AG04450 (cell line): Measurements from ENCODE around the gene TRIM10. TPM values are rescaled to one million over a fixed set of nuclear protein-coding genes. Genes with fewer than 3 reads are reported as not detected.

Source experiments
- CTCF ChIA-PET: fragments of 300-600, 350-600 bp; formaldehyde crosslinking; extraction: SDS; loops from one replicate; lab custom pipeline; 2022; ENCODE audit warnings: antibody characterized with exemption, inconsistent platforms; lab: Charles Lee
- POLR2A ChIA-PET: fragments of 350-600 bp; formaldehyde crosslinking; extraction: SDS; loops from one replicate; lab custom pipeline; 2021; ENCODE audit warnings: antibody characterized with exemption, inconsistent platforms; lab: Yijun Ruan, JAX
- DNase-seq: peaks from one replicate; pipeline ENCODE4 v3.0.0-alpha.2; 2011; ENCODE audit warnings: low read depth, low spot score
- H3K27ac ChIP-seq: one replicate; pipeline ENCODE4 v1.5.1; 2012; ENCODE audit warnings: low read depth, low read length, control low read depth
- H3K27me3 ChIP-seq: one replicate; pipeline ENCODE4 v1.6.0; 2012; ENCODE audit warnings: low read length; ENCODE audit not compliant: control insufficient read depth, insufficient read depth
- H3K4me3 ChIP-seq: 2 replicates; pipeline ENCODE4 v1.5.1; 2011; ENCODE audit warnings: mild to moderate bottlenecking, low read depth, low read length, control low read depth
- H3K9me3 ChIP-seq: 2 replicates; pipeline ENCODE4 v1.5.1; 2012; ENCODE audit warnings: low read length; ENCODE audit not compliant: control insufficient read depth, insufficient read depth
- CTCF ChIP-seq: IDR thresholded peaks from 2 replicates; pipeline ENCODE4 v1.5.1; 2011; ENCODE audit warnings: low read depth, low read length, control low read depth, inconsistent platforms
- polyA plus RNA-seq: library from polyadenylated mRNA; depleted of rRNA; stranded (reverse); fragments of >200 nt; gene quantifications from 2 replicates; pipeline ENCODE4 v1.2.3, GENCODE V29; 2011

TRIM10 gene
- polyA plus RNA-seq, 1 experiment: not detected

- no peak for DNase-seq
- Histone ChIP-seq H3K27ac (no peak overlapping the region), H3K4me3 (no peak overlapping the region), H3K9me3 (no peaks in the 10 kb centered on the region; the same call in 1 of the 2 replicates), H3K27me3 (peaks cover 9% of the 10 kb centered on the region)
- CTCF ChIA-PET: interaction anchor here (0.8 to 1.0 kb wide), 2 partner anchors 21 to 50 kb away, joined by 3 to 4 read pairs; no protein-coding TSS in a partner anchor
- no peak for TF ChIP-seq CTCF
- POLR2A ChIA-PET: no interaction called here
These were observed 9.4 kb downstream of the TRIM10 start for GRCh38 chr6:30151580-30151979.

DNA sequence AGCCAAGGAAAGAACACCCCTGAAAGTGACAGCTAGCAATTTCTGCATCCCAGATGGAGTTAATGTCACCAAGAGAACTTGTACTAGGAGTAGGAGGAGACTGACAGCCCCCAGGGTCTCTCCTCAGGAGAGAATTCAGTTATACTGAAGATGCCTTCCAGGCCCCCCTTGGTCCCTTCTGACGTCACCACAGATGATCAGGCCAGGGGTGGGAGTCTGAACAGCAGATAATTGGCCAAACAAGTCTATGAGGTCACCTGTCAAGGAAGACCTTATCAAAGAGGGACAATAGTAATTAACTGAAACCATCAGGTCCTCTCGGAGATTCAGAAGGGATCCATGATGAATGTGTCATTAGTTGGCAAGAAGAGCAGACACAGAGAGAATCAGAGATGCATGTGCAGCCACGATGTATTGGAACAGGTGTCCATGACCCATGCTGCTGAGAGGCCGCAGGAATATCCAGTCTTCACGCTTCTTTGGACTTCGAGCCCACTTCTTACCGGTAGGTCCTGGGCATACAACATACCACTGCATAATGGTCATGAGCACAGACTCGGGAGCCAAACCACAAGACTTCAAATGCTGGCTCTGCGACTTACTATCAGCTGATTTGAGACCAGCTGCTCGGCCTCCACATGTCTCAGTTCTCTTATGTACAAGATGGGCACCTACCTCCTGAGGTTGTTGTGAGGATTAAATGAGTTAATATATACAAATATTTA, 10.2 kb downstream of the TRIM10 start:
- Histone ChIP-seq H3K4me3 (no peak overlapping the region), H3K27me3 (peaks cover 11% of the 10 kb centered on the region), H3K27ac (no peak overlapping the region), H3K9me3 (no peaks in the 10 kb centered on the region; the same call in 1 of the 2 replicates)
- ChIA-PET CTCF (interaction anchor here (0.8 to 1.0 kb wide), 3 partner anchors 19 to 49 kb away, joined by 3 to 4 read pairs (median 3); no protein-coding TSS in a partner anchor), POLR2A (no interaction called here)
- TF ChIP-seq CTCF: no peak
- no peak for DNase-seq

DNA sequence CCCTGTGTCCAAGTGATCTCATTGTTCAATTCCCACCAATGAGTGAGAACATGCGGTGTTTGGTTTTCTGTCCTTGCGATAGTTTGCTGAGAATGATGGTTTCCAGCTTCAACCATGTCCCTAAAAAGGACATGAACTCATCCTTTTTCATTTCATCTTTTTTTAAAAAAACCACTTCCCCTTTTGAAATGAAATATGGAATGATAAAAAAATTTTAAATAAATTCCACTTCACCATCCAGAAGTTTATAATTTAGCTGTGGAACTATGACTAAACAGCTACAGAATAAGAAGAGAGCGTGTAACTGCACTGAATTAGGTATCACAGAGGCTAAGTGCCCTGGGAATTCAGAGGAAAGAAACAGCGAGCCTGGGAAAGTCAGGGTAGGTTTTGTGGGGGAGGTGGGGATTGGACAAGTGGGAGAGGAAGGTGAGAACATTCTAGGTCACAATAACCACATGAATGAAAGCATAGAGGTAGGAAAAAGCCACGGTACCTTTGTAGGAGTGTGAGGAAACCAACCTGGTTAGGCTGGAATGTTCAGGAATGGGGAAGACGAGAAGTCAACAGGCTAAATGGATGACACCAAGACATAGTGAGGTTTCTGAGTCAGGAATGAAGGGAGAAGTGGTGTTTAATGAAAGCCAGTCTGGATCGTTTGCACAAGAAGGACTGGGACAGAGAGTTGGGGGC, 11.0 kb downstream of the TRIM10 start:
- TF ChIP-seq CTCF: no peak
- H3K4me3 ChIP-seq: no peak overlapping the region
- H3K27ac ChIP-seq: no peak overlapping the region
- peaks cover 16% of the 10 kb centered on the region for H3K27me3 ChIP-seq
- CTCF ChIA-PET: interaction anchor here (0.6 to 0.9 kb wide), 2 partner anchors 18 to 311 kb away, joined by 3 read pairs; no protein-coding TSS in a partner anchor
- POLR2A ChIA-PET: no interaction called here
- no peaks in the 10 kb centered on the region; the same call in 1 of the 2 replicates for H3K9me3 ChIP-seq
- DNase-seq: no peak

GRCh38 chr6:30149234-30149633, 11.8 kb downstream of the TRIM10 start:
- H3K27ac ChIP-seq: no peak overlapping the region
- TF ChIP-seq CTCF: no peak
- no peaks in the 10 kb centered on the region; the same call in 1 of the 2 replicates for H3K9me3 ChIP-seq
- no peak for DNase-seq
- ChIA-PET POLR2A (no interaction called here), CTCF (interaction anchor here (3.0 kb wide), 1 partner anchor 17 kb away, joined by 12 read pairs; no protein-coding TSS in a partner anchor)
- H3K4me3 ChIP-seq: no peak overlapping the region
- H3K27me3 ChIP-seq: peaks cover 20% of the 10 kb centered on the region
